ENCODE data around the gene MID1IP1.

DNA sequence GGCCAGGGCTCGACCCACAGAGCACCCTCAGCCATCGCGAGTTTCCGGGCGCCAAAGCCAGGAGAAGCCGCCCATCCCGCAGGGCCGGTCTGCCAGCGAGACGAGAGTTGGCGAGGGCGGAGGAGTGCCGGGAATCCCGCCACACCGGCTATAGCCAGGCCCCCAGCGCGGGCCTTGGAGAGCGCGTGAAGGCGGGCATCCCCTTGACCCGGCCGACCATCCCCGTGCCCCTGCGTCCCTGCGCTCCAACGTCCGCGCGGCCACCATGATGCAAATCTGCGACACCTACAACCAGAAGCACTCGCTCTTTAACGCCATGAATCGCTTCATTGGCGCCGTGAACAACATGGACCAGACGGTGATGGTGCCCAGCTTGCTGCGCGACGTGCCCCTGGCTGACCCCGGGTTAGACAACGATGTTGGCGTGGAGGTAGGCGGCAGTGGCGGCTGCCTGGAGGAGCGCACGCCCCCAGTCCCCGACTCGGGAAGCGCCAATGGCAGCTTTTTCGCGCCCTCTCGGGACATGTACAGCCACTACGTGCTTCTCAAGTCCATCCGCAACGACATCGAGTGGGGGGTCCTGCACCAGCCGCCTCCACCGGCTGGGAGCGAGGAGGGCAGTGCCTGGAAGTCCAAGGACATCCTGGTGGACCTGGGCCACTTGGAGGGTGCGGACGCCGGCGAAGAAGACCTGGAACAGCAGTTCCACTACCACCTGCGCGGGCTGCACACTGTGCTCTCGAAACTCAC is 3.6 kb downstream of the MID1IP1 start:
- TF ChIP-seq, protein P1, sequence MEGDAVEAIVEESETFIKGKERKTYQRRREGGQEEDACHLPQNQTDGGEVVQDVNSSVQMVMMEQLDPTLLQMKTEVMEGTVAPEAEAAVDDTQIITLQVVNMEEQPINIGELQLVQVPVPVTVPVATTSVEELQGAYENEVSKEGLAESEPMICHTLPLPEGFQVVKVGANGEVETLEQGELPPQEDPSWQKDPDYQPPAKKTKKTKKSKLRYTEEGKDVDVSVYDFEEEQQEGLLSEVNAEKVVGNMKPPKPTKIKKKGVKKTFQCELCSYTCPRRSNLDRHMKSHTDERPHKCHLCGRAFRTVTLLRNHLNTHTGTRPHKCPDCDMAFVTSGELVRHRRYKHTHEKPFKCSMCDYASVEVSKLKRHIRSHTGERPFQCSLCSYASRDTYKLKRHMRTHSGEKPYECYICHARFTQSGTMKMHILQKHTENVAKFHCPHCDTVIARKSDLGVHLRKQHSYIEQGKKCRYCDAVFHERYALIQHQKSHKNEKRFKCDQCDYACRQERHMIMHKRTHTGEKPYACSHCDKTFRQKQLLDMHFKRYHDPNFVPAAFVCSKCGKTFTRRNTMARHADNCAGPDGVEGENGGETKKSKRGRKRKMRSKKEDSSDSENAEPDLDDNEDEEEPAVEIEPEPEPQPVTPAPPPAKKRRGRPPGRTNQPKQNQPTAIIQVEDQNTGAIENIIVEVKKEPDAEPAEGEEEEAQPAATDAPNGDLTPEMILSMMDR (IDR thresholded peaks at IDR 0.05; ENCODE audit: borderline replicate concordance, extremely low read depth, low read length, poor library complexity, severe bottlenecking): no peak
- TF ChIP-seq EZH2 (IDR thresholded peaks at IDR 0.05; ENCODE audit: borderline replicate concordance, low read depth, low read length, severe bottlenecking): no peak
